Caco-2 (cell line): ENCODE measurements around the gene REEP1. TPM values are rescaled to one million over a fixed set of nuclear protein-coding genes. Genes with fewer than 3 reads are reported as not detected.
A peak's percentile ranks its signal among the peaks of the same experiment; 100 is the strongest.

ENCODE experiments used
- Bru-seq: library from RNA; stranded (reverse); fragments of 400-500 nt; gene quantifications from one replicate; lab custom pipeline; 2021; lab: Mats Ljungman, UMichigan
- BruChase-seq, 2 experiments: library from RNA; stranded (reverse); fragments of 400-500 nt; gene quantifications; one replicate each; lab custom pipeline; 2021; lab: Mats Ljungman, UMichigan
- BruUV-seq: library from RNA; stranded (reverse); fragments of 400-500 nt; replicated peaks from 2 replicates; lab custom pipeline; 2021; lab: Mats Ljungman, UMichigan
- CTCF ChIA-PET: fragments of 300-600 bp; sonication (Branson Sonifier 250); formaldehyde crosslinking; loops from one replicate; lab custom pipeline; 2022; ENCODE audit warnings: antibody characterized with exemption; lab: Charles Lee
- POLR2A ChIA-PET: fragments of 300-600 bp; sonication (Branson Sonifier 250); formaldehyde crosslinking; loops from one replicate; lab custom pipeline; 2022; ENCODE audit warnings: antibody characterized with exemption; lab: Charles Lee
- DNase-seq, 2 experiments: peaks; one replicate each; pipeline versions ENCODE4 v3.0.0 to v3.0.0-alpha.2; 2020 to 2022
- H3K27me3 ChIP-seq: replicated peaks from 2 replicates; pipeline ENCODE4 v1.6.0; 2011; ENCODE audit warnings: low read length; ENCODE audit not compliant: control insufficient read depth, insufficient read depth
- H3K36me3 ChIP-seq: 2 replicates; pipeline ENCODE4 v1.5.1; 2011; ENCODE audit warnings: low read length; ENCODE audit not compliant: control insufficient read depth, insufficient read depth
- H3K4me1 ChIP-seq: fragments of 250-450 bp; sonication (Bioruptor Pico); 2 replicates; pipeline ENCODE4 v1.5.1; 2020; ENCODE audit warnings: mild to moderate bottlenecking
- H3K4me3 ChIP-seq: 2 replicates; pipeline ENCODE4 v1.5.1; 2011; ENCODE audit warnings: low read depth, mild to moderate bottlenecking, control low read depth, low read length
- H3K9me3 ChIP-seq: fragments of 250-450 bp; sonication (Bioruptor Pico); 2 replicates; pipeline ENCODE4 v1.5.1; 2020; ENCODE audit warnings: mild to moderate bottlenecking, moderate library complexity
- H3K27ac Mint-ChIP-seq: one replicate; pipeline ENCODE4 v1.8.0; 2022; ENCODE audit warnings: mixed read lengths; ENCODE audit not compliant: unreplicated experiment
- H3K27me3 Mint-ChIP-seq: one replicate; pipeline ENCODE4 v1.8.0; 2022; ENCODE audit warnings: mixed read lengths; ENCODE audit not compliant: insufficient read depth, unreplicated experiment
- H3K36me3 Mint-ChIP-seq: one replicate; pipeline ENCODE4 v1.8.0; 2022; ENCODE audit warnings: mild to moderate bottlenecking, mixed read lengths; ENCODE audit not compliant: insufficient read depth, unreplicated experiment
- H3K4me1 Mint-ChIP-seq: one replicate; pipeline ENCODE4 v1.8.0; 2022; ENCODE audit warnings: low read depth, mixed read lengths; ENCODE audit not compliant: unreplicated experiment
- H3K4me3 Mint-ChIP-seq: one replicate; pipeline ENCODE4 v1.8.0; 2022; ENCODE audit warnings: mild to moderate bottlenecking, moderate library complexity, mixed read lengths; ENCODE audit not compliant: unreplicated experiment
- H3K9me3 Mint-ChIP-seq: one replicate; pipeline ENCODE4 v1.8.0; 2022; ENCODE audit warnings: mixed read lengths; ENCODE audit not compliant: unreplicated experiment
- CTCF ChIP-seq, 2 experiments: fragments of 200-600 bp in 1 of 2; IDR thresholded peaks; 1 replicate in 1 of 2; 2 replicates in 1 of 2; pipeline versions ENCODE4 v1.5.1 to v1.8.0; 2011 to 2022; ENCODE audit warnings: antibody characterized with exemption in 1 of 2, control low read depth in 1 of 2, inconsistent platforms in 1 of 2, low read depth in 1 of 2, low read length in 1 of 2, mild to moderate bottlenecking in 1 of 2, moderate library complexity in 1 of 2; ENCODE audit not compliant: insufficient read depth in 1 of 2, severe bottlenecking in 1 of 2, unreplicated experiment in 1 of 2
- intact Hi-C: fragments of 100-400 bp; cut with micrococcal nuclease; formaldehyde crosslinking; loops from one replicate; pipeline ENCODE4 v1.10.0; 2022; ENCODE audit not compliant: unreplicated experiment
- long read RNA-seq: library from polyadenylated mRNA; stranded (forward); transcript quantifications from one replicate; pipeline ENCODE4 v2.0.0, GENCODE V29; 2022
- total RNA-seq: library from RNA; stranded (reverse); gene quantifications from 2 replicates; pipeline ENCODE4 v1.2.3, GENCODE V29; 2022

The REEP1 gene
- total RNA-seq, result 14.9 and 16.6 TPM in 2 replicates
- Bru-seq, nascent RNA, result percentile 51 among the genes with signal in this experiment
- percentile 53 among the genes with signal in this experiment for BruChase-seq, experiment 1, labeled RNA remaining after a 2-hour chase
- BruChase-seq, experiment 2, labeled RNA remaining after a 6-hour chase, result percentile 58 among the genes with signal in this experiment
- long read RNA-seq, transcript REEP1-201 (7 exons, 3,857 nt), result major isoform, 19 of 38 reads
- long read RNA-seq, partial matches to known transcripts, result 4 of 38 reads
- long read RNA-seq, other reads (novel, unspliced or antisense), result 14 of 38 reads

- BruUV-seq, result no TSS peak
- POLR2A ChIA-PET, result no interaction called here
- TF ChIP-seq CTCF (IDR thresholded peaks at IDR 0.05; ENCODE audit: insufficient read depth in 1 of 2, low read depth in 1 of 2, low read length in 1 of 2, severe bottlenecking in 1 of 2, unreplicated experiment in 1 of 2), result no peak
- intact Hi-C loops, result loop anchor here (2.0 kb wide), 2 partner anchors 21 to 39 kb away; no protein-coding TSS in a partner anchor
- CTCF ChIA-PET, result interaction anchor here (0.7 to 1.5 kb wide), 6 partner anchors 17 to 66 kb away, joined by 3 to 10 read pairs (median 6); no protein-coding TSS in a partner anchor
- Histone ChIP-seq H3K4me1 (peaks cover 9% of the 10 kb centered on the region), H3K36me3 (no peaks in the 10 kb centered on the region), H3K9me3 (peaks cover 6% of the 10 kb centered on the region), H3K4me3 (peak within 1 kb of the TSS; percentile 40), H3K27me3 (no peaks in the 10 kb centered on the region)
- Mint-ChIP-seq H3K27ac (no peak within 1 kb of the TSS), H3K9me3 (no peaks in the 10 kb centered on the region), H3K4me1 (peaks cover 19% of the 10 kb centered on the region), H3K27me3 (peaks cover 3% of the 10 kb centered on the region), H3K4me3 (peak within 1 kb of the TSS; percentile 87), H3K36me3 (no peaks in the 10 kb centered on the region)
- DNase-seq, result peak in 1 of 2 experiments; percentile 70
Measured at GRCh38 chr2:86337244-86337835, at the start of gene REEP1. Gene REEP1 (minus strand): TSS chr2:86337626. CDS start chr2:86337510, 116 bp downstream.

- H3K4me1 Mint-ChIP-seq, result no peaks in the 10 kb centered on the region
- H3K36me3 Mint-ChIP-seq, result no peaks in the 10 kb centered on the region
- intact Hi-C loops, result no loop called here
- no peak for TF ChIP-seq CTCF (IDR thresholded peaks at IDR 0.05; ENCODE audit: insufficient read depth in 1 of 2, low read depth in 1 of 2, low read length in 1 of 2, severe bottlenecking in 1 of 2, unreplicated experiment in 1 of 2)
- H3K4me3 ChIP-seq, result no peak overlapping the region
- no peaks in the 10 kb centered on the region for H3K9me3 Mint-ChIP-seq
- no peaks in the 10 kb centered on the region for H3K36me3 ChIP-seq
- peaks cover 2% of the 10 kb centered on the region for H3K27me3 Mint-ChIP-seq
- ChIA-PET POLR2A (no interaction called here), CTCF (no interaction called here)
- no peaks in the 10 kb centered on the region for H3K4me1 ChIP-seq
- no peaks in the 10 kb centered on the region for H3K9me3 ChIP-seq
- DNase-seq, result no peak
- H3K27ac Mint-ChIP-seq, result no peak overlapping the region
- no peaks in the 10 kb centered on the region for H3K27me3 ChIP-seq
- no peak overlapping the region for H3K4me3 Mint-ChIP-seq
- BruUV-seq, result no TSS peak
Measured at GRCh38 chr2:86383844-86384243, 46.4 kb upstream of the REEP1 start.

GRCh38 chr2:86382698-86383097 lies 45.3 kb upstream of the REEP1 start:
- Mint-ChIP-seq H3K4me1 (no peaks in the 10 kb centered on the region), H3K27me3 (peaks cover 6% of the 10 kb centered on the region), H3K27ac (no peak overlapping the region), H3K36me3 (no peaks in the 10 kb centered on the region), H3K9me3 (no peaks in the 10 kb centered on the region), H3K4me3 (no peak overlapping the region)
- CTCF ChIA-PET, result no interaction called here
- POLR2A ChIA-PET, result no interaction called here
- no peaks in the 10 kb centered on the region for H3K4me1 ChIP-seq
- no peaks in the 10 kb centered on the region for H3K27me3 ChIP-seq
- H3K36me3 ChIP-seq, result no peaks in the 10 kb centered on the region
- no peak for TF ChIP-seq CTCF (IDR thresholded peaks at IDR 0.05; ENCODE audit: insufficient read depth in 1 of 2, low read depth in 1 of 2, low read length in 1 of 2, severe bottlenecking in 1 of 2, unreplicated experiment in 1 of 2)
- BruUV-seq, result no TSS peak
- no peaks in the 10 kb centered on the region for H3K9me3 ChIP-seq
- DNase-seq, result no peak
- intact Hi-C loops, result no loop called here
- H3K4me3 ChIP-seq, result no peak overlapping the region
